HEK293 (cell line): ENCODE results near the gene HOXB9.

Experiments used
- CTCF ChIA-PET: fragments of 350-600 bp; formaldehyde crosslinking; extraction: SDS; loops from one replicate; lab custom pipeline; 2021; ENCODE audit warnings: antibody characterized with exemption; lab: Yijun Ruan, JAX
- POLR2A ChIA-PET: fragments of 300-600 bp; formaldehyde crosslinking; extraction: SDS; loops from one replicate; lab custom pipeline; 2020; ENCODE audit warnings: antibody characterized with exemption, inconsistent platforms; lab: Yijun Ruan, JAX
- H3K27ac ChIP-seq: fragments of 200-500 bp; sonication (Bioruptor generic); 2 replicates; pipeline ENCODE4 v1.5.1; 2014; ENCODE audit warnings: low read depth, low read length, control low read depth, inconsistent platforms; ENCODE audit errors: extremely low read depth
- H3K36me3 ChIP-seq, 2 experiments: fragments of 200-500 bp in 1 of 2; sonication (Bioruptor generic) in 1 of 2; 1 replicate in 1 of 2; 2 replicates in 1 of 2; pipeline ENCODE4 v1.5.1; 2014 to 2017; ENCODE audit warnings: inconsistent platforms in 2 of 2, low read length in 2 of 2; ENCODE audit not compliant: control insufficient read depth in 2 of 2, insufficient read depth in 1 of 2
- H3K4me1 ChIP-seq: fragments of 200-500 bp; sonication (Bioruptor generic); 2 replicates; pipeline ENCODE4 v1.5.1; 2014; ENCODE audit warnings: mild to moderate bottlenecking, low read length, inconsistent platforms; ENCODE audit not compliant: control insufficient read depth, insufficient read depth
- H3K4me3 ChIP-seq: 2 replicates; pipeline ENCODE4 v1.5.1; 2011; ENCODE audit warnings: low read depth, mild to moderate bottlenecking, control low read depth, low read length, moderate library complexity
- H3K9me3 ChIP-seq: fragments of 200-500 bp; sonication (Bioruptor generic); 2 replicates; pipeline ENCODE4 v1.5.1; 2014; ENCODE audit warnings: low read depth, low read length, inconsistent platforms; ENCODE audit not compliant: control insufficient read depth, insufficient read depth
- GLIS2 ChIP-seq: fragments of 450-650 bp; formaldehyde crosslinking; IDR thresholded peaks from 2 replicates; pipeline ENCODE4 v1.5.1; 2016; ENCODE audit warnings: missing biosample characterization, missing genetic modification characterization
- SP7 ChIP-seq: fragments of 450-650 bp; formaldehyde crosslinking; IDR thresholded peaks from 2 replicates; pipeline ENCODE4 v1.5.1; 2016; ENCODE audit warnings: missing biosample characterization, missing genetic modification characterization
- ZEB2 ChIP-seq: fragments of 450-650 bp; formaldehyde crosslinking; IDR thresholded peaks from 2 replicates; pipeline ENCODE4 v1.5.1; 2016; ENCODE audit warnings: missing biosample characterization, missing genetic modification characterization
- ZNF404 ChIP-seq: fragments of 450-650 bp; formaldehyde crosslinking; IDR thresholded peaks from 2 replicates; pipeline ENCODE4 v1.5.1; 2017; ENCODE audit warnings: missing biosample characterization, missing genetic modification characterization
- ZNF600 ChIP-seq: fragments of 450-650 bp; formaldehyde crosslinking; IDR thresholded peaks from 2 replicates; pipeline ENCODE4 v1.5.1; 2016; ENCODE audit warnings: missing biosample characterization, missing genetic modification characterization
- TF ChIP-seq, protein P1 (sequence below): fragments of 450-650 bp; formaldehyde crosslinking; IDR thresholded peaks from 2 replicates; pipeline ENCODE4 v1.5.1; 2017; ENCODE audit warnings: missing biosample characterization, missing genetic modification characterization
- TF ChIP-seq, protein P2 (sequence below): fragments of 450-650 bp; IDR thresholded peaks from 2 replicates; pipeline ENCODE4 v1.5.1; 2018; ENCODE audit warnings: missing biosample characterization, mild to moderate bottlenecking, missing genetic modification characterization
- TF ChIP-seq, protein P3 (sequence below): fragments of 450-650 bp; formaldehyde crosslinking; IDR thresholded peaks from 2 replicates; pipeline ENCODE4 v1.5.1; 2016; ENCODE audit warnings: missing biosample characterization, missing genetic modification characterization
- TF ChIP-seq, protein P4 (sequence below): fragments of 450-650 bp; formaldehyde crosslinking; IDR thresholded peaks from 2 replicates; pipeline ENCODE4 v1.5.1; 2016; ENCODE audit warnings: missing biosample characterization, missing genetic modification characterization
- TF ChIP-seq, protein P5 (sequence below): fragments of 450-650 bp; formaldehyde crosslinking; IDR thresholded peaks from 2 replicates; pipeline ENCODE4 v1.5.1; 2017; ENCODE audit warnings: missing biosample characterization, missing genetic modification characterization

Gene HOXB9

DNA sequence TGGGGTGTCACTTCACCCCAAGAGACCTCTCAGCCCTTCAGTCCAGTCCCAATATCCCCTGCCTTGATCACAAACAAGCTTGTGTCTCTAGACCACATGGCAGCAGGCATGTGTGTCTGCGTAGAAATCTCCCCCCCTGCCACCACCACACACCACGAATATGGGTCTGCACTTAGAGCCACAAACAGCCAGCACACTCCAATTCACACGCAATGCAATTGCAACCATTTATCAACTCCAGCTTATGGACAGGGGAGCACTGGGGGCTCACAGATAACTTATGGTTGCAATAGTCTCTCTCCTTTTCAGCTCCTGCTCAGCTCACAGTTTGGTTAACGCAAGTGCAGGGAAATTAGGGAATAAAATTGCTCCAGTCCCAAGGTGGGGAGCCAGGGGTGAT lies 2.6 kb downstream of the HOXB9 start:
- no peak overlapping the region for H3K4me3 ChIP-seq
- TF ChIP-seq GLIS2 (tag by site-specific recombination), result peak; percentile 27; the same call in 1 of the 2 replicates
- peak; percentile 79 for TF ChIP-seq ZNF600 (tag by site-specific recombination)
- TF ChIP-seq, protein P1, sequence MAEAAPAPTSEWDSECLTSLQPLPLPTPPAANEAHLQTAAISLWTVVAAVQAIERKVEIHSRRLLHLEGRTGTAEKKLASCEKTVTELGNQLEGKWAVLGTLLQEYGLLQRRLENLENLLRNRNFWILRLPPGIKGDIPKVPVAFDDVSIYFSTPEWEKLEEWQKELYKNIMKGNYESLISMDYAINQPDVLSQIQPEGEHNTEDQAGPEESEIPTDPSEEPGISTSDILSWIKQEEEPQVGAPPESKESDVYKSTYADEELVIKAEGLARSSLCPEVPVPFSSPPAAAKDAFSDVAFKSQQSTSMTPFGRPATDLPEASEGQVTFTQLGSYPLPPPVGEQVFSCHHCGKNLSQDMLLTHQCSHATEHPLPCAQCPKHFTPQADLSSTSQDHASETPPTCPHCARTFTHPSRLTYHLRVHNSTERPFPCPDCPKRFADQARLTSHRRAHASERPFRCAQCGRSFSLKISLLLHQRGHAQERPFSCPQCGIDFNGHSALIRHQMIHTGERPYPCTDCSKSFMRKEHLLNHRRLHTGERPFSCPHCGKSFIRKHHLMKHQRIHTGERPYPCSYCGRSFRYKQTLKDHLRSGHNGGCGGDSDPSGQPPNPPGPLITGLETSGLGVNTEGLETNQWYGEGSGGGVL (tag by site-specific recombination), result peak; percentile 33; the same call in 1 of the 2 replicates
- TF ChIP-seq ZEB2 (tag by site-specific recombination), result no peak
- TF ChIP-seq, protein P2, sequence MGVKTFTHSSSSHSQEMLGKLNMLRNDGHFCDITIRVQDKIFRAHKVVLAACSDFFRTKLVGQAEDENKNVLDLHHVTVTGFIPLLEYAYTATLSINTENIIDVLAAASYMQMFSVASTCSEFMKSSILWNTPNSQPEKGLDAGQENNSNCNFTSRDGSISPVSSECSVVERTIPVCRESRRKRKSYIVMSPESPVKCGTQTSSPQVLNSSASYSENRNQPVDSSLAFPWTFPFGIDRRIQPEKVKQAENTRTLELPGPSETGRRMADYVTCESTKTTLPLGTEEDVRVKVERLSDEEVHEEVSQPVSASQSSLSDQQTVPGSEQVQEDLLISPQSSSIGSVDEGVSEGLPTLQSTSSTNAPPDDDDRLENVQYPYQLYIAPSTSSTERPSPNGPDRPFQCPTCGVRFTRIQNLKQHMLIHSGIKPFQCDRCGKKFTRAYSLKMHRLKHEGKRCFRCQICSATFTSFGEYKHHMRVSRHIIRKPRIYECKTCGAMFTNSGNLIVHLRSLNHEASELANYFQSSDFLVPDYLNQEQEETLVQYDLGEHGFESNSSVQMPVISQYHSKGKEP (tag by site-specific recombination), result no peak
- TF ChIP-seq, protein P3, sequence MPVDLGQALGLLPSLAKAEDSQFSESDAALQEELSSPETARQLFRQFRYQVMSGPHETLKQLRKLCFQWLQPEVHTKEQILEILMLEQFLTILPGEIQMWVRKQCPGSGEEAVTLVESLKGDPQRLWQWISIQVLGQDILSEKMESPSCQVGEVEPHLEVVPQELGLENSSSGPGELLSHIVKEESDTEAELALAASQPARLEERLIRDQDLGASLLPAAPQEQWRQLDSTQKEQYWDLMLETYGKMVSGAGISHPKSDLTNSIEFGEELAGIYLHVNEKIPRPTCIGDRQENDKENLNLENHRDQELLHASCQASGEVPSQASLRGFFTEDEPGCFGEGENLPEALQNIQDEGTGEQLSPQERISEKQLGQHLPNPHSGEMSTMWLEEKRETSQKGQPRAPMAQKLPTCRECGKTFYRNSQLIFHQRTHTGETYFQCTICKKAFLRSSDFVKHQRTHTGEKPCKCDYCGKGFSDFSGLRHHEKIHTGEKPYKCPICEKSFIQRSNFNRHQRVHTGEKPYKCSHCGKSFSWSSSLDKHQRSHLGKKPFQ, result peak; percentile 92
- TF ChIP-seq, protein P4, sequence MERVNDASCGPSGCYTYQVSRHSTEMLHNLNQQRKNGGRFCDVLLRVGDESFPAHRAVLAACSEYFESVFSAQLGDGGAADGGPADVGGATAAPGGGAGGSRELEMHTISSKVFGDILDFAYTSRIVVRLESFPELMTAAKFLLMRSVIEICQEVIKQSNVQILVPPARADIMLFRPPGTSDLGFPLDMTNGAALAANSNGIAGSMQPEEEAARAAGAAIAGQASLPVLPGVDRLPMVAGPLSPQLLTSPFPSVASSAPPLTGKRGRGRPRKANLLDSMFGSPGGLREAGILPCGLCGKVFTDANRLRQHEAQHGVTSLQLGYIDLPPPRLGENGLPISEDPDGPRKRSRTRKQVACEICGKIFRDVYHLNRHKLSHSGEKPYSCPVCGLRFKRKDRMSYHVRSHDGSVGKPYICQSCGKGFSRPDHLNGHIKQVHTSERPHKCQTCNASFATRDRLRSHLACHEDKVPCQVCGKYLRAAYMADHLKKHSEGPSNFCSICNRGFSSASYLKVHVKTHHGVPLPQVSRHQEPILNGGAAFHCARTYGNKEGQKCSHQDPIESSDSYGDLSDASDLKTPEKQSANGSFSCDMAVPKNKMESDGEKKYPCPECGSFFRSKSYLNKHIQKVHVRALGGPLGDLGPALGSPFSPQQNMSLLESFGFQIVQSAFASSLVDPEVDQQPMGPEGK (tag by site-specific recombination), result peak; percentile 59; the same call in 1 of the 2 replicates
- H3K27ac ChIP-seq, result no peak overlapping the region
- peaks cover 33% of the 10 kb centered on the region for H3K4me1 ChIP-seq
- peaks cover 0 to 26% of the 10 kb centered on the region in 2 experiments; a peak in 1 of 3 replicates for H3K36me3 ChIP-seq
- ChIA-PET POLR2A (interaction anchor here (1.1 to 1.4 kb wide), 2 partner anchors 11 to 26 kb away, joined by 3 to 7 read pairs; no protein-coding TSS in a partner anchor), CTCF (interaction anchor here (1.0 to 5.0 kb wide), 15 partner anchors 11 to 575 kb away, joined by 3 to 37 read pairs (median 3); partner anchors contain the start of genes HOXB5 and NFE2L1)
- no peaks in the 10 kb centered on the region for H3K9me3 ChIP-seq

DNA sequence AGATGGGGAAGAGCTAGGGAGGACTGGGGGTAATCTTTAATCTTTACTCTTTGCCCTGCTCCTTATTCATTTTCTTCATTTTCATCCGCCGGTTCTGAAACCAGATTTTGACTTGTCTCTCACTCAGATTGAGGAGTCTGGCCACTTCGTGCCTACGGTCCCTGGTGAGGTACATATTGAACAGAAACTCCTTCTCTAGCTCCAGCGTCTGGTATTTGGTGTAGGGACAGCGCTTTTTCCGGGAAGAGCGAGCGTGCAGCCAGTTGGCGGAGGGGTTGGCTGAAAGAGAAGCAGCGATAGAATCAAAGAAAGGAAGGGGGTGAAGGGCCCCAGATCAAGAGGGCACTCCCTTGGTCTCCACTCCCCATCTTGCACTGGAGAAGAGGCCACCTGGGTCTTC lies 3.3 kb downstream of the HOXB9 start:
- CTCF ChIA-PET, result interaction anchor here (0.6 to 3.0 kb wide), 15 partner anchors 10 to 407 kb away, joined by 3 to 15 read pairs (median 4); partner anchors contain the start of gene HOXB5
- H3K4me1 ChIP-seq, result peaks cover 37% of the 10 kb centered on the region
- POLR2A ChIA-PET, result interaction anchor here (0.6 kb wide), 1 partner anchor 18 kb away, joined by 8 read pairs; the partner anchor contains the start of gene HOXB6

More for the DNA sequence above, 3.3 kb downstream of the HOXB9 start:
- no peak overlapping the region for H3K27ac ChIP-seq
- no peak overlapping the region for H3K4me3 ChIP-seq
- TF ChIP-seq, protein P5, sequence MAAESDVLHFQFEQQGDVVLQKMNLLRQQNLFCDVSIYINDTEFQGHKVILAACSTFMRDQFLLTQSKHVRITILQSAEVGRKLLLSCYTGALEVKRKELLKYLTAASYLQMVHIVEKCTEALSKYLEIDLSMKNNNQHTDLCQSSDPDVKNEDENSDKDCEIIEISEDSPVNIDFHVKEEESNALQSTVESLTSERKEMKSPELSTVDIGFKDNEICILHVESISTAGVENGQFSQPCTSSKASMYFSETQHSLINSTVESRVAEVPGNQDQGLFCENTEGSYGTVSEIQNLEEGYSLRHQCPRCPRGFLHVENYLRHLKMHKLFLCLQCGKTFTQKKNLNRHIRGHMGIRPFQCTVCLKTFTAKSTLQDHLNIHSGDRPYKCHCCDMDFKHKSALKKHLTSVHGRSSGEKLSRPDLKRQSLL (tag by site-specific recombination), result no peak
- TF ChIP-seq ZNF404, result no peak
- TF ChIP-seq SP7 (tag by site-specific recombination), result no peak
- H3K36me3 ChIP-seq, result peaks cover 0 to 26% of the 10 kb centered on the region in 2 experiments; a peak in 1 of 3 replicates
- H3K9me3 ChIP-seq, result no peaks in the 10 kb centered on the region
